ENCODE data around the gene ATG3. TPM values are rescaled to one million over a fixed set of nuclear protein-coding genes. Genes with fewer than 3 reads are reported as not detected.
A peak's percentile ranks its signal among the peaks of the same experiment; 100 is the strongest.
"Not testable (repeated sequence)": the region's sequence is repeated elsewhere in the genome, so short reads cannot be mapped to it uniquely, and the experiment has no call there.

Gene ATG3
- total and polyA plus RNA-seq, 8 donors = 25.7 to 76.2 (median 51.3) TPM

DNA sequence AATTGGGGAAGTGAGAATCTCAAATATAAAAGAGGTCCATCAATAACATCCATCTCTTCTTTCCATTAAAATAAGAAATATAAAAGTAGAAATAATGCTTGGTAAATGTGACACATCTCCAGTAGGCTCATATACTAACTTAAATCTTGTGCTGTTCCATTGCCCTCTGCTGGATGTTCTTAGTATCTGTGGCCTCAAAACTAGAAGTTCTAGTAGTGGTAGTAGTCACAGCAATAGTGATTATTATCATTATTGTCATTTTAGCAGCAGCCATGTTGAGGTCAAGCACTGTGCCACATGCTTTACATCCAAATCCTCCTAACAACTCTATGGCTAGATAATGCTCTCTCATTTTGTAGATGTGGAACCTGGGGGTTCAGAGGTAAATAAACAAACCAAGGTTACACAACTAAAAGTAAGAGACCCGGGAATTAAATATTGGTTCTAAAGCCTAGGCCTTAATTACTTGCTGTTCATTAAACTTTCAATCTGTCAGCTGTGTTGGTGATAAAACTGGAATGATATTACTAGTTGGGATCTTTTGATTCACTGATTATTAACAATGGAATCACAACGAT lies 42.2 kb downstream of the ATG3 start:
- DNase-seq = peak in 1 of 2 donors; percentile 84
- no peak overlapping the region for H3K27ac ChIP-seq
- TF ChIP-seq, protein P1, sequence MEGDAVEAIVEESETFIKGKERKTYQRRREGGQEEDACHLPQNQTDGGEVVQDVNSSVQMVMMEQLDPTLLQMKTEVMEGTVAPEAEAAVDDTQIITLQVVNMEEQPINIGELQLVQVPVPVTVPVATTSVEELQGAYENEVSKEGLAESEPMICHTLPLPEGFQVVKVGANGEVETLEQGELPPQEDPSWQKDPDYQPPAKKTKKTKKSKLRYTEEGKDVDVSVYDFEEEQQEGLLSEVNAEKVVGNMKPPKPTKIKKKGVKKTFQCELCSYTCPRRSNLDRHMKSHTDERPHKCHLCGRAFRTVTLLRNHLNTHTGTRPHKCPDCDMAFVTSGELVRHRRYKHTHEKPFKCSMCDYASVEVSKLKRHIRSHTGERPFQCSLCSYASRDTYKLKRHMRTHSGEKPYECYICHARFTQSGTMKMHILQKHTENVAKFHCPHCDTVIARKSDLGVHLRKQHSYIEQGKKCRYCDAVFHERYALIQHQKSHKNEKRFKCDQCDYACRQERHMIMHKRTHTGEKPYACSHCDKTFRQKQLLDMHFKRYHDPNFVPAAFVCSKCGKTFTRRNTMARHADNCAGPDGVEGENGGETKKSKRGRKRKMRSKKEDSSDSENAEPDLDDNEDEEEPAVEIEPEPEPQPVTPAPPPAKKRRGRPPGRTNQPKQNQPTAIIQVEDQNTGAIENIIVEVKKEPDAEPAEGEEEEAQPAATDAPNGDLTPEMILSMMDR (IDR thresholded peaks at IDR 0.05) = peak in 5 of 7 experiments; percentile 61 to 72 (median 69)
- TF ChIP-seq EP300 (IDR thresholded peaks at IDR 0.05) (no peak), POLR2A (IDR thresholded peaks at IDR 0.05) (no peak)
- no peak overlapping the region for H3K4me3 ChIP-seq
- H3K9me3 ChIP-seq = no peaks in the 10 kb centered on the region
- no peaks in the 10 kb centered on the region for H3K4me1 ChIP-seq
- intact Hi-C loops (cut with DNase I; ENCODE audit: low total_unique reads) = loop anchor here (10.0 kb wide), 1 partner anchor 195 kb away; no protein-coding TSS in a partner anchor
- peaks cover 0 to 14% (median 9%) of the 10 kb centered on the region in 4 donors for H3K36me3 ChIP-seq
- no peaks in the 10 kb centered on the region for H3K27me3 ChIP-seq
- WGBS, 5 donors = 53 to 79% (median 71%) methylated on average over 2 of the region's 2 CpGs

DNA sequence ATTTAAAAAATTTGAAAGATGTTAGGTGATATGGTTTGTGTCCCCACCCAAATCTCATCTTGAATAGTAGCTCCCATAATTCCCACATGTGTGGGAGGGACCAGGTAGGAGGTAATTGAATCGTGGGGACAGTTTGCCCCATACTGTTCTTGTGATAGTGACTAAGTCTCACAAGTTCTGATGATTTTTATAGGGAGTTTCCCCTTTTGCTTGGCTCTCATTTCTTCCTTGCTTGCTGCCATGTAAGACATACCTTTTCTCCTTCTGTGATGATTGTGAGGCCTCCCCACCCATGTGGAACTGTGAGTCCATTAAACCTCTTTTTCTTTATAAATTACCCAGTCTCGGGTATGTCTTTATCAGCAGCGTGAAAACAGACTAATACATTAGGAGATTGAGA lies 42.8 kb downstream of the ATG3 start:
- intact Hi-C loops (cut with DNase I; ENCODE audit: low total_unique reads); H3K27me3 ChIP-seq; DNase-seq; H3K4me3 ChIP-seq; H3K9me3 ChIP-seq; H3K36me3 ChIP-seq; H3K27ac ChIP-seq; H3K4me1 ChIP-seq: not testable (repeated sequence)
- 44 to 56% (median 52%) methylated on average over 3 of the region's 3 CpGs for WGBS, 5 donors

DNA sequence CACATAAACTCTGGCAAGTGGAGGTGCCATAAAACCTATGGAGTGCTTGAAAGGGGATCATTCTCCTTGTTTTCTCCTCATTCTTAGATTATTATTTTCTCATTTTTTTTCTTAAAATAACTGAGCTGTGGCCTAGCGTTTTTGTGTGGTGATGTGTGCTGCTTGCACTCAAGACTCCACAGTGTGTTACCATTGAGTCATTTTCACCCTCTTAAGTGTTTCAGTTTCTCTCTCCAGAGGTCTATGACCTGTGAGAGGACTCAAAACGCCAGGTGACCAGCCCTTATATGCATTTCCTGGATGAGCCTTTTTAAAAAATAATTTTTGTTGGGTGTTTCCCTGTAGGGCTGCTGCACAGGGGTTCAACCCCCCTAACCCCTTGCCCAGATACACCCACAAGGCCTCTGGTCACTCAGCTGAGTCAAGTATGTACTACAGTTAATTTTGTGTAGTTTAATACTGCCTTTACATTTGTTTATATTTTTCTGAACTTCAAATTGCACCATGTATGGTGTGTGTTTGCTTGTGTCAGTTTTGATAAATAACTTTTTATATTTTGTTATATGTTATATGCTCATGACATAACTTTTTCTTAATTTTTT lies 47.1 kb downstream of the ATG3 start:
- no peak for TF ChIP-seq POLR2A (IDR thresholded peaks at IDR 0.05)
- TF ChIP-seq, protein P1 (IDR thresholded peaks at IDR 0.05) = no peak
- no peak for TF ChIP-seq POLR2AphosphoS5 (IDR thresholded peaks at IDR 0.05)
- no peak for TF ChIP-seq EP300 (IDR thresholded peaks at IDR 0.05)
- Histone ChIP-seq H3K27me3 (no peaks in the 10 kb centered on the region), H3K4me3 (no peak overlapping the region), H3K4me1 (no peaks in the 10 kb centered on the region), H3K27ac (no peak overlapping the region), H3K9me3 (no peaks in the 10 kb centered on the region), H3K36me3 (no peaks in the 10 kb centered on the region)
- 41 to 55% (median 51%) methylated on average over 2 of the region's 2 CpGs for WGBS, 5 donors
- no peak for DNase-seq
- intact Hi-C loops (cut with DNase I; ENCODE audit: low total_unique reads) = no loop called here

DNA sequence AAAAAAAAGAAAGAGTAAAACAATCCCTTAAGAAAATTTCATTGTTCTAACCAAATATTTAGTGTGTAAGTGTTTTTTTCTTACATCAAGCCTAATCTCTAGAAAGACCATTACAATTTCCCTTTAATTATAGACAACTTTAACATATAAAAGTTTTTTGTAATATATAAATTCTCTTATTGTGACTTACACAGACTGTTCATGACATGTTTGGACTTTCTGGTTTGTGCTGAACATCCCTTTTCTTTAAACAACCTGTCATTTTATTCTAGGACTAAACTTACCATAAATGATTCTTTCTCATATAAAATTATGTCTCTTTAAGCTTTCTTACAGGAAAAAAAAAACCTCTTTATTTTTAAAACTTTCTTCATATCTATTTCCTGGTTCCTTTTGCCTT lies 49.4 kb downstream of the ATG3 start:
- TF ChIP-seq, protein P1 (IDR thresholded peaks at IDR 0.05) = no peak
- TF ChIP-seq POLR2A (IDR thresholded peaks at IDR 0.05) (no peak), EP300 (IDR thresholded peaks at IDR 0.05) (no peak), POLR2AphosphoS5 (IDR thresholded peaks at IDR 0.05) (no peak)
- Histone ChIP-seq H3K27ac (no peak overlapping the region), H3K9me3 (no peaks in the 10 kb centered on the region), H3K27me3 (no peaks in the 10 kb centered on the region), H3K36me3 (no peaks in the 10 kb centered on the region), H3K4me3 (no peak overlapping the region), H3K4me1 (no peaks in the 10 kb centered on the region)
- DNase-seq = no peak
- intact Hi-C loops (cut with DNase I; ENCODE audit: low total_unique reads) = no loop called here

DNA sequence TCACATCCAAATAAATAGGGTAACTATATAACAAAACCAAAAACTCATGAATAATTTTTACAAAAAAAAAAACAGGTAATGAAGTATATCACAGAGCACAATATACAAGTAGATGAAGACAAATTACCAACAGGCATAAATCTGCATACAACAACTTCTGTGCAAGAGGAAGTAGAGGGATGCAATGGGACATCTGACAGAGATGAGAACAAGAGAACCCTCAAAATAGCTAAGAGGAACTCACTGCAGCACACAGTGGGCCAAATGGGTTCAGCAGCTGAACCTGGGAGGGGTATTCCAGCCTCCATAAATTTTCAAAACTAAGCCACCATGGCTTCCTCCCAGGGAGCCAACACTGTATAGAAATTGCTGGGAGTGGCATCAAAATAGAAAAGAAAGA lies 52.9 kb downstream of the ATG3 start:
- no peak for DNase-seq
- TF ChIP-seq POLR2AphosphoS5 (IDR thresholded peaks at IDR 0.05) (no peak), POLR2A (IDR thresholded peaks at IDR 0.05) (no peak), EP300 (IDR thresholded peaks at IDR 0.05) (no peak)
- TF ChIP-seq, protein P1 (IDR thresholded peaks at IDR 0.05) = no peak
- H3K27ac ChIP-seq = no peak overlapping the region

More for the DNA sequence above, 52.9 kb downstream of the ATG3 start:
- Histone ChIP-seq H3K4me1 (no peaks in the 10 kb centered on the region), H3K27me3 (no peaks in the 10 kb centered on the region), H3K36me3 (no peaks in the 10 kb centered on the region), H3K9me3 (no peaks in the 10 kb centered on the region), H3K4me3 (no peak overlapping the region)
- intact Hi-C loops (cut with DNase I; ENCODE audit: low total_unique reads) = no loop called here

Data from stomach (tissue), 9 donors.